Epithelial cell of esophagus (primary cell): Measurements from ENCODE around the gene DNAAF3.

Source experiments
- DNase-seq: peaks from one replicate; pipeline ENCODE4 v3.0.0; 2010; ENCODE audit warnings: low read depth
- H3K4me3 ChIP-seq: 2 replicates; pipeline ENCODE4 v1.5.1; 2011; ENCODE audit warnings: mild to moderate bottlenecking, low read length, control low read depth
- TF ChIP-seq, protein P1 (sequence below): IDR thresholded peaks from 2 replicates; pipeline ENCODE4 v1.5.1; 2011; ENCODE audit warnings: low read depth, mild to moderate bottlenecking, low read length, control low read depth, inconsistent platforms; ENCODE audit not compliant: insufficient read depth; ENCODE audit errors: missing control alignments

DNAAF3 gene

DNA sequence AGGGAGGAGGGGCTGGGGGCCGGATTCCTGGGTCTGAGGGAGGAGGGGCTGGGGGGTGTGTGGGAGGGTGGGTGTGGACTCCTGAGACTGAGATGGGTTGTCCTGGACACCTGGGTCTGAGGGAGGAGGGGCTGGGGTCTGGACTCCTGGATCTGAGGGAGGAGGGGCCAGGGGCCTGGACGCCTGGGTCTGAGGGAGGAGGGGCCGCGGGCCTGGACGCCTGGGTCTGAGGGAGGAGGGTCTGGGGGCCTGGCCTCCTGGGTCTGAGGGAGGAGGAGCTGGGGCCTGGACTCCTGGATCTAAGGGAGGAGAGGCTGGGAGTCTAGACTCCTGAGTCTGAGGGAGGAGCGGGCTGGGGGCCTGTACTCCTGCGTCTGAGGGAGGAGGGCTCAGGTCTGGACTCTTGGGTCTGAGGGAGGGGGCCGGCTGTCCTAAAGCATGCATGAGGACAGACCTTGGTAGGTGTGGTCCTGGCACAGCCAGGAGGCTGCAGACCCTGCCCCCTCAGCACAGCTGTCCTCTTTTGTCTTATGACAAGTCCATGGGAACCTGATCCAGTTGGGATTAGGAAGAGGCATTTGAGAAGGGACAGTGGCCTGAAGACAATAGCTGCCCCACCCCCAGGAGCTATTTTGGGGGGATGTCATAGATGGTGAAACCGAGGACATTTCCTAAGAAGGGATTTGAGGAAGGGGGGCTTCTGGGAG is 18.7 kb downstream of the DNAAF3 start:
- no peak for DNase-seq
- TF ChIP-seq, protein P1, sequence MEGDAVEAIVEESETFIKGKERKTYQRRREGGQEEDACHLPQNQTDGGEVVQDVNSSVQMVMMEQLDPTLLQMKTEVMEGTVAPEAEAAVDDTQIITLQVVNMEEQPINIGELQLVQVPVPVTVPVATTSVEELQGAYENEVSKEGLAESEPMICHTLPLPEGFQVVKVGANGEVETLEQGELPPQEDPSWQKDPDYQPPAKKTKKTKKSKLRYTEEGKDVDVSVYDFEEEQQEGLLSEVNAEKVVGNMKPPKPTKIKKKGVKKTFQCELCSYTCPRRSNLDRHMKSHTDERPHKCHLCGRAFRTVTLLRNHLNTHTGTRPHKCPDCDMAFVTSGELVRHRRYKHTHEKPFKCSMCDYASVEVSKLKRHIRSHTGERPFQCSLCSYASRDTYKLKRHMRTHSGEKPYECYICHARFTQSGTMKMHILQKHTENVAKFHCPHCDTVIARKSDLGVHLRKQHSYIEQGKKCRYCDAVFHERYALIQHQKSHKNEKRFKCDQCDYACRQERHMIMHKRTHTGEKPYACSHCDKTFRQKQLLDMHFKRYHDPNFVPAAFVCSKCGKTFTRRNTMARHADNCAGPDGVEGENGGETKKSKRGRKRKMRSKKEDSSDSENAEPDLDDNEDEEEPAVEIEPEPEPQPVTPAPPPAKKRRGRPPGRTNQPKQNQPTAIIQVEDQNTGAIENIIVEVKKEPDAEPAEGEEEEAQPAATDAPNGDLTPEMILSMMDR = no peak
- H3K4me3 ChIP-seq = no peak overlapping the region

- DNase-seq = peak; percentile 32
- H3K4me3 ChIP-seq = peak overlapping the region; percentile 46
Measured at GRCh38 chr19:55146705-55147273, 19.6 kb downstream of the DNAAF3 start.

DNA sequence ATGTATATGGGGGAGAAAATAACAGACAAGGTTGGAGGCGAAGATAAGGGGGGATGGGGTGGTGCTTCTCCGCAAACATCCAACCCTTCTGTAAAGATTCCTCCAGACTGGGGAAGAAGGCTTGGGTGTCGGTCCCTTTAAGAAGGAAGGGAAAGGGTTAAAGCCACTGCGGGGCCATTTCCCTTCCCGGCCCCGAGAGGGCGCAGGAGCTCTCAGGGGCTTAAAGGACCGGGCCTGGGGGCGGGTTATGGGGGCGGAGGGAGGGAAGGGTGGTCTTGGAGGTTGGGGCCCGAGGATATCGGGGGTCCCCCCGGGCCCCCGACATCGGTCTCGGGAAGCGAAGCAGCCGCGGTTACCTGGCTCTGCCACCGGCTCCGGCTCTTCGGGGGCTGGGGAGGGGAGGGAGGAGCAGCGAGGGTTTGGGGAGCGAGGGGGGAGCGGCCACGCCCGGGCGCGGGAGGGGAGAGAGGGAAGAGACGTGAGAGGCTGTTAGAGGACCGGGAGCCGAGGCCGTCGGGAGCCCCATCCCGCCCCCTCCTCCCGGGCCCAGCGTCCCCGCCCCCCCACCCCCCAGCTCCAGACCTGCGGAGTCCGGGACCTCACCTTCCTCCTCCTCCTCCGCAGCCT is 20.2 kb downstream of the DNAAF3 start:
- H3K4me3 ChIP-seq = peak overlapping the region; percentile 46
- TF ChIP-seq, protein P1 = peak; percentile 76
- peak; percentile 56 for DNase-seq

More at GRCh38 chr19:55146705-55147273, 19.6 kb downstream of the DNAAF3 start:
- TF ChIP-seq, protein P1 = no peak

DNA sequence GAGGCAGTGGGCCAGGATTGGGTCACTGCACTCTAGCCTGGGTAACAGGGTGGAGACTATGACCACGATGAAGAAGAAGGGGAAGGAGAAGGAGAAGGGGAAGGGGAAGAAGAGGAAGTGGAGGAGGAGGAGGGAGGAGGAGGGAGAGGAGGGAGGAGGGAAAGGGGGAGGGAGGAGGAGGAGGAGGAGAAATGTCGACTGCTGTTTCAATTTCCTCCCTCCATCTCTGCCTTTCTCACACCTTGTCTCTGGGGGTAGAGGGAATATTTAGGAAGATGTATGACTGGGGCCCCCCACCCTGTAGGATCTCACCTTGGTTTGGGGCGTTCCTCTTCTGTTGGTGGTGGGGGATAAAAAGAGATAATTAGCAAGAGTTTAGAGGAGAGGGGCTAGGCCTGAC is 21.2 kb downstream of the DNAAF3 start:
- no peak overlapping the region for H3K4me3 ChIP-seq
- DNase-seq = no peak
- TF ChIP-seq, protein P1 = no peak

DNA sequence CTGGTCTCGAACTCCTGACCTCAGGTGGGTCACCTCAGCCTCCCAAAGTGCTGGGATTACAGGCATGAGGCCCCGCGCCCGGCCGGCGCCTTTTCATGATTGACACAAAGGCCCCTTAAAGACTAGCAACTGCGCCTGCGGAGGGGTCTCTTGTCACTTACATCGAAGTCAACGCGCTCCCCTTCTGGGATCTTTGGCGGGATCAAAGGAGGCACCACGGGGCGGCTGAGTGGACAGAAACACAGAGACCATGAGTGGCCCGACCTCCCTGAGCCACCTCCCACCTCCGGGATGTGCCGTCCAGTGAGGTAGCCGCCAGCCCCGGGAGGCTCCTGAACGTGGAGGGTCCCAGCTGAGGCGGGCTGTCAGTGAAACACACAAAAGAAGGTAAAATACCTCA is 24.7 kb downstream of the DNAAF3 start:
- H3K4me3 ChIP-seq = no peak overlapping the region
- no peak for DNase-seq
- TF ChIP-seq, protein P1 = no peak

DNA sequence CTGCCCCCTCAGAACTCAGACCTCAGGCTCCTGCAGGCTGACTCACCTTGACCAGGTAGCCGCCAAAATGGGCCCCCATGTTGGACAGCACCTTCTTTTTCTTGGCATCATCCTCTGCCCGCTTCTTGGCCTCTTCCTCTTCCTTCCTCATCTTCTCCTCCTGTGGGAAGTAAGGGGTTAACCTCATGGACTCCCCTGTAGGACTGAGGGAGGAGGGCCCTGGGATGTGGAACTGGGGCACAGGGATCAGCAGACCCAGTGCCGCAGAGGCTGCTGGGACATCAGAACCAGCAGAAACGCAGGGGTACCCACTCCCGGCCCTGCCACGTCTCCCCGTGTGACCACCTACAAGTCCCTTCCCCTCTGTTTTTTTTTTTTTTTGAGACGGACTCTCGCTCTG is 28.5 kb downstream of the DNAAF3 start:
- TF ChIP-seq, protein P1 = no peak
- no peak for DNase-seq
- H3K4me3 ChIP-seq = no peak overlapping the region
